Parathyroid adenoma (tissue), 2 donors: ENCODE measurements around the gene LSM3.
A peak's percentile ranks its signal among the peaks of the same experiment; 100 is the strongest.

Source experiments
- H2AFZ ChIP-seq: fragments of 300-600 bp; sonication (generic); one replicate; pipeline ENCODE4 v1.7.0; 2017; ENCODE audit warnings: antibody characterized with exemption, mild to moderate bottlenecking
- H3K27ac ChIP-seq: fragments of 300-600 bp; sonication (generic); one replicate; pipeline ENCODE4 v1.7.0; 2017
- H3K27me3 ChIP-seq: fragments of 300-600 bp; sonication (generic); one replicate; pipeline ENCODE4 v1.7.0; 2017; ENCODE audit warnings: low read length; ENCODE audit not compliant: control insufficient read depth, insufficient read depth
- H3K36me3 ChIP-seq: fragments of 300-600 bp; sonication (generic); one replicate; pipeline ENCODE4 v1.7.0; 2017; ENCODE audit warnings: low read length; ENCODE audit not compliant: control insufficient read depth, insufficient read depth
- H3K4me1 ChIP-seq: fragments of 300-600 bp; sonication (generic); one replicate; pipeline ENCODE4 v1.7.0; 2017; ENCODE audit warnings: control low read depth
- H3K4me2 ChIP-seq: fragments of 300-600 bp; sonication (generic); one replicate; pipeline ENCODE4 v1.7.0; 2017; ENCODE audit warnings: low read length
- H3K4me3 ChIP-seq: fragments of 300-600 bp; sonication (generic); one replicate; pipeline ENCODE4 v1.7.0; 2017; ENCODE audit warnings: low read depth, low read length
- H3K79me2 ChIP-seq: fragments of 300-600 bp; sonication (generic); one replicate; pipeline ENCODE4 v1.7.0; 2017; ENCODE audit warnings: control low read depth
- H3K9ac ChIP-seq: fragments of 300-600 bp; sonication (generic); one replicate; pipeline ENCODE4 v1.7.0; 2017; ENCODE audit warnings: mild to moderate bottlenecking
- H3K9me3 ChIP-seq: fragments of 300-600 bp; sonication (generic); one replicate; pipeline ENCODE4 v1.7.0; 2017; ENCODE audit warnings: low read length; ENCODE audit not compliant: control insufficient read depth
- CTCF ChIP-seq: fragments of 300-600 bp; sonication (generic); IDR thresholded peaks from one replicate; pipeline ENCODE4 v1.7.0; 2017; ENCODE audit warnings: antibody characterized with exemption, mild to moderate bottlenecking
- donor health status: primary hyperparathyroidism.

Gene LSM3

GRCh38 chr3:14200841-14201240 is 22.2 kb downstream of the LSM3 start:
- Histone ChIP-seq H3K9me3 (no peaks in the 10 kb centered on the region), H3K4me1 (peaks cover 6% of the 10 kb centered on the region), H3K4me3 (no peak overlapping the region), H3K9ac (no peak overlapping the region), H3K27ac (no peak overlapping the region), H2AFZ (no peak overlapping the region), H3K79me2 (no peaks in the 10 kb centered on the region), H3K4me2 (no peak overlapping the region), H3K36me3 (no peaks in the 10 kb centered on the region), H3K27me3 (no peaks in the 10 kb centered on the region)
- no peak for TF ChIP-seq CTCF

GRCh38 chr3:14201940-14202684 is 23.5 kb downstream of the LSM3 start:
- no peaks in the 10 kb centered on the region for H3K79me2 ChIP-seq
- no peaks in the 10 kb centered on the region for H3K9me3 ChIP-seq
- H3K4me2 ChIP-seq: no peak overlapping the region
- no peak overlapping the region for H3K9ac ChIP-seq
- no peak overlapping the region for H2AFZ ChIP-seq
- no peak overlapping the region for H3K27ac ChIP-seq
- no peaks in the 10 kb centered on the region for H3K36me3 ChIP-seq
- no peak overlapping the region for H3K4me3 ChIP-seq
- peaks cover 6% of the 10 kb centered on the region for H3K4me1 ChIP-seq
- TF ChIP-seq CTCF: no peak
- no peaks in the 10 kb centered on the region for H3K27me3 ChIP-seq

GRCh38 chr3:14202874-14203520 is 24.4 kb downstream of the LSM3 start:
- no peak overlapping the region for H3K4me2 ChIP-seq
- H3K9ac ChIP-seq: no peak overlapping the region
- H3K27ac ChIP-seq: no peak overlapping the region
- H3K4me1 ChIP-seq: peaks cover 6% of the 10 kb centered on the region
- no peak for TF ChIP-seq CTCF
- no peaks in the 10 kb centered on the region for H3K36me3 ChIP-seq
- H3K9me3 ChIP-seq: no peaks in the 10 kb centered on the region
- H2AFZ ChIP-seq: no peak overlapping the region
- H3K27me3 ChIP-seq: no peaks in the 10 kb centered on the region
- H3K79me2 ChIP-seq: no peaks in the 10 kb centered on the region
- H3K4me3 ChIP-seq: no peak overlapping the region

- Histone ChIP-seq H3K36me3 (no peaks in the 10 kb centered on the region), H3K9ac (no peak overlapping the region), H3K4me3 (no peak overlapping the region), H2AFZ (no peak overlapping the region), H3K4me1 (peaks cover 6% of the 10 kb centered on the region), H3K79me2 (no peaks in the 10 kb centered on the region), H3K4me2 (no peak overlapping the region), H3K27ac (no peak overlapping the region), H3K27me3 (no peaks in the 10 kb centered on the region), H3K9me3 (no peaks in the 10 kb centered on the region)
- peak; percentile 84 for TF ChIP-seq CTCF
Observed at GRCh38 chr3:14203521-14204079, 25.0 kb downstream of the LSM3 start.
